OCI-LY7 (cell line): ENCODE data around the gene SLC43A1. TPM values are rescaled to one million over a fixed set of nuclear protein-coding genes. Genes with fewer than 3 reads are reported as not detected.

Experiments
- BruUV-seq: library from RNA; stranded (reverse); fragments of 400-500 nt; replicated peaks from 2 replicates; lab custom pipeline; 2021; lab: Mats Ljungman, UMichigan
- CTCF ChIA-PET: fragments of 300-600 bp; sonication (Branson Sonifier 250); formaldehyde crosslinking; loops from one replicate; lab custom pipeline; 2022; ENCODE audit warnings: antibody characterized with exemption; ENCODE audit not compliant: unreplicated experiment; lab: Charles Lee
- POLR2A ChIA-PET: fragments of 300-600 bp; sonication (Branson Sonifier 250); formaldehyde crosslinking; loops from one replicate; lab custom pipeline; 2022; ENCODE audit warnings: antibody characterized with exemption; lab: Charles Lee
- DNase-seq: peaks from one replicate; pipeline ENCODE4 v3.0.0-alpha.2; 2015; ENCODE audit warnings: low spot score
- H2AFZ ChIP-seq: fragments of 200-600 bp; sonication (generic), shearing (Covaris generic); 2 replicates; pipeline ENCODE4 v1.6.1; 2014; ENCODE audit warnings: mild to moderate bottlenecking, antibody characterized with exemption, low read length, moderate library complexity
- H3K27ac ChIP-seq: fragments of 200-600 bp; sonication (generic); 2 replicates; pipeline ENCODE4 v1.5.1; 2014; ENCODE audit warnings: mixed run types, low read depth, mild to moderate bottlenecking, moderate library complexity, low read length, inconsistent platforms; ENCODE audit not compliant: poor library complexity, severe bottlenecking
- H3K36me3 ChIP-seq: fragments of 200-600 bp; sonication (generic); 2 replicates; pipeline ENCODE4 v1.6.1; 2014; ENCODE audit warnings: mild to moderate bottlenecking, antibody characterized with exemption, low read length, moderate library complexity, mixed read lengths; ENCODE audit not compliant: insufficient read depth
- H3K4me1 ChIP-seq: fragments of 200-600 bp; sonication (generic); 2 replicates; pipeline ENCODE4 v1.5.1; 2014; ENCODE audit warnings: mild to moderate bottlenecking, low read length; ENCODE audit not compliant: insufficient read depth, poor library complexity, severe bottlenecking
- H3K4me2 ChIP-seq: fragments of 200-600 bp; sonication (generic); 2 replicates; pipeline ENCODE4 v1.6.1; 2014; ENCODE audit warnings: mild to moderate bottlenecking, low read length
- H3K4me3 ChIP-seq: fragments of 200-600 bp; sonication (generic); 2 replicates; pipeline ENCODE4 v1.5.1; 2014; ENCODE audit warnings: mild to moderate bottlenecking, low read depth, low read length; ENCODE audit not compliant: poor library complexity, severe bottlenecking
- H3K79me2 ChIP-seq: fragments of 200-600 bp; sonication (generic); 2 replicates; pipeline ENCODE4 v1.6.1; 2016; ENCODE audit warnings: low read depth, mild to moderate bottlenecking, low read length, moderate library complexity, mixed read lengths; ENCODE audit not compliant: insufficient read depth
- H3K9me2 ChIP-seq: fragments of 200-600 bp; sonication (generic); 2 replicates; pipeline ENCODE4 v1.6.1; 2016; ENCODE audit warnings: mild to moderate bottlenecking, low read length, mixed read lengths; ENCODE audit not compliant: insufficient read depth
- H3K9me3 ChIP-seq: fragments of 200-600 bp; sonication (generic); 2 replicates; pipeline ENCODE4 v1.6.1; 2014; ENCODE audit warnings: mild to moderate bottlenecking, mixed run types, low read length, mixed read lengths
- H4K20me1 ChIP-seq: fragments of 200-600 bp; sonication (generic); 2 replicates; pipeline ENCODE4 v1.6.1; 2014; ENCODE audit warnings: mild to moderate bottlenecking, antibody characterized with exemption, low read length, moderate library complexity, mixed read lengths; ENCODE audit not compliant: insufficient read depth
- EZH2phosphoT487 ChIP-seq: fragments of 200-600 bp; sonication (generic); IDR thresholded peaks from 2 replicates; pipeline ENCODE4 v1.6.1; 2018; ENCODE audit warnings: low read depth, borderline replicate concordance, mild to moderate bottlenecking, mixed run types, antibody characterized with exemption, low read length, moderate library complexity, mixed read lengths
- intact Hi-C: fragments of 100-400 bp; cut with micrococcal nuclease; formaldehyde crosslinking; loops from one replicate; pipeline ENCODE4 v1.10.0; 2022; ENCODE audit not compliant: unreplicated experiment
- total RNA-seq, 2 experiments: library from RNA; depleted of rRNA in 1 of 2; stranded (reverse); fragments of >200 nt in 1 of 2; shearing (Covaris generic) in 1 of 2; gene quantifications; 2 replicates each; pipeline ENCODE4 v1.2.3, GENCODE V29; 2014 to 2022
- TF ChIP-seq, protein P1 (sequence below): fragments of 200-600 bp; sonication (generic); conservative IDR thresholded peaks from 2 replicates; pipeline ENCODE4 v1.5.1; 2014; ENCODE audit warnings: mild to moderate bottlenecking, antibody characterized with exemption, low read length, moderate library complexity, mixed read lengths

The SLC43A1 gene
- total RNA-seq, 2 experiments from 2014 or later, result 61.1 to 78.6 TPM

DNA sequence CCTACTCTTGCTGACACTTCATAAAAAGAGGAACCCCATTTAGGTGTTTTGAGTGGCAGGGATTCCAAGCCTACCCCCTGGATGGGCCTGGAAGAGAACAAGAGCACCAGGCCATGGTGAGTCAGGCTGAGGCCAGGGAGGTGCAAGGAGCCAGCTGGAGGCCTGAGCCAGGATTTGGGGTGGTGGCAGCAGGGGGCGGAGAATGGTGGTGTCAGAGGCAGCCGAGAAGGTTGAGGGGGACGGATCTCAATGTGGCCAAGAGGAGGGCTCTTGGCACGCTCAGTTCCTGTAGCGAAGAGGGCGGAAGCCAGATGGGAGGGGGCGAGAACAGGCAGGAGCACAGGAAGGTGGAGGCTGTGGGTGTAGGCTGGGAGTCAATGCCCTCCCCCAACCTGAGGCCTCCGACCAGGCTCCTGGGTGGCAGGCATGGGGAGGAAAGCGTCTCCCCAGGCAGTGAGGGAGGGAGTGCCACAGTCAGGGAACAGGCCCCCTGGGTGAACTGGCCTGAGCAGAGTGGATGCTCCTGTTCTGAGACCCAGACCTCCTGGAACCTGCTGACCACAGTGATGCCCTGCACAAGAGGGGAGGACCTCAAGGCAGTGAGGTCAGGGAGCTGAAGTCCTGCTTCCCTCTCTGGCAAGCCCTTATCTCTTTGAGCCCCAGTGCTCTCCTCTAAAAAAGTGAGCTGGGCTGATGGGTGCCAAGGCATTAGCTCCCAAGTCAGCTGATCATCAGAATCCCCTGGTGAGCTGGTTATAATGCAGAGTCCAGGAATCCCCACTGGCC lies 41.3 kb downstream of the SLC43A1 start:
- H3K27ac ChIP-seq, result no peak overlapping the region
- DNase-seq, result no peak
- intact Hi-C loops, result no loop called here

DNA sequence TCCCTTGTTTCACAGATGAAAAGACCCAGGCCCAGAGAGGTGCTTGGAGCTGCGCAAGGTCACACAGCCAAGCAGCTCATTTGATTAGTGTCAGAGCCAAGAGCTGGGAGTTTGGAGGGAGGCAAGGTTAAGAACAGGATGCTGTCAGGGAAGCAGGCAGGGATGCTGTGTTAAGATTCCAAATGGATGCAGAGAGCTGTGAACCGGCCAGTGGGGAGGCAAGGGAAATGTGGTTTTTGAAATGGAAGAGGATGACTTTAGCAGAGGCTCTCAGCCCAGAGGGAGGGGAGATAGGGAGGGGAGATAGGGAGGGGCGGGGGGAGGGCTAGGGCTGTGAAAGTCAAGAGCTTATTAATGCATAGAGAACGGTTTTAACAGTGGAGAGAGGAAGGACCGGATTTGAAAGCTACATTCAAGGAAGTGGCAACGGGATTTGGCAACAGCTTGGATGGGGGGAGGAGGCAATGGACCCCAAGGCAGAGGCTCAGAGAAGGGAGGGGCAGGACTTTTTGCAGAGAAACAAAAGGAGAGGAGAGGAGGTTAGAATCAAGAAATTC lies 42.1 kb downstream of the SLC43A1 start:
- Histone ChIP-seq H3K36me3 (no peaks in the 10 kb centered on the region), H3K4me1 (peaks cover 15% of the 10 kb centered on the region), H3K27ac (no peak overlapping the region), H3K9me2 (no peaks in the 10 kb centered on the region), H3K79me2 (no peaks in the 10 kb centered on the region), H2AFZ (no peak overlapping the region), H3K4me3 (no peak overlapping the region), H4K20me1 (no peaks in the 10 kb centered on the region), H3K9me3 (no peaks in the 10 kb centered on the region), H3K4me2 (no peak overlapping the region)
- ChIA-PET POLR2A (interaction anchor here (0.7 to 1.6 kb wide), 3 partner anchors 9 to 53 kb away, joined by 3 to 4 read pairs (median 4); partner anchors contain the start of gene SLC43A1), CTCF (interaction anchor here (0.5 to 1.2 kb wide), 2 partner anchors 11 to 176 kb away, joined by 3 read pairs; no protein-coding TSS in a partner anchor)
- intact Hi-C loops, result no loop called here
- no TSS peak for BruUV-seq
- no peak for TF ChIP-seq EZH2phosphoT487
- TF ChIP-seq, protein P1, sequence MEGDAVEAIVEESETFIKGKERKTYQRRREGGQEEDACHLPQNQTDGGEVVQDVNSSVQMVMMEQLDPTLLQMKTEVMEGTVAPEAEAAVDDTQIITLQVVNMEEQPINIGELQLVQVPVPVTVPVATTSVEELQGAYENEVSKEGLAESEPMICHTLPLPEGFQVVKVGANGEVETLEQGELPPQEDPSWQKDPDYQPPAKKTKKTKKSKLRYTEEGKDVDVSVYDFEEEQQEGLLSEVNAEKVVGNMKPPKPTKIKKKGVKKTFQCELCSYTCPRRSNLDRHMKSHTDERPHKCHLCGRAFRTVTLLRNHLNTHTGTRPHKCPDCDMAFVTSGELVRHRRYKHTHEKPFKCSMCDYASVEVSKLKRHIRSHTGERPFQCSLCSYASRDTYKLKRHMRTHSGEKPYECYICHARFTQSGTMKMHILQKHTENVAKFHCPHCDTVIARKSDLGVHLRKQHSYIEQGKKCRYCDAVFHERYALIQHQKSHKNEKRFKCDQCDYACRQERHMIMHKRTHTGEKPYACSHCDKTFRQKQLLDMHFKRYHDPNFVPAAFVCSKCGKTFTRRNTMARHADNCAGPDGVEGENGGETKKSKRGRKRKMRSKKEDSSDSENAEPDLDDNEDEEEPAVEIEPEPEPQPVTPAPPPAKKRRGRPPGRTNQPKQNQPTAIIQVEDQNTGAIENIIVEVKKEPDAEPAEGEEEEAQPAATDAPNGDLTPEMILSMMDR, result no peak
- DNase-seq, result no peak

More for the DNA sequence above, 41.3 kb downstream of the SLC43A1 start:
- CTCF ChIA-PET, result interaction anchor here (0.5 to 0.9 kb wide), 2 partner anchors 10 to 175 kb away, joined by 3 read pairs; no protein-coding TSS in a partner anchor
- Histone ChIP-seq H2AFZ (no peak overlapping the region), H4K20me1 (no peaks in the 10 kb centered on the region), H3K9me2 (no peaks in the 10 kb centered on the region), H3K4me3 (no peak overlapping the region), H3K4me2 (no peak overlapping the region), H3K79me2 (no peaks in the 10 kb centered on the region), H3K9me3 (no peaks in the 10 kb centered on the region), H3K4me1 (peaks cover 19% of the 10 kb centered on the region), H3K36me3 (no peaks in the 10 kb centered on the region)
- POLR2A ChIA-PET, result interaction anchor here (0.6 to 1.6 kb wide), 3 partner anchors 10 to 73 kb away, joined by 4 read pairs; no protein-coding TSS in a partner anchor
- TF ChIP-seq, protein P1, result no peak
- no peak for TF ChIP-seq EZH2phosphoT487
- no TSS peak for BruUV-seq
